A549 (cell line): ENCODE results near the gene TCTN2. TPM values are rescaled to one million over a fixed set of nuclear protein-coding genes. Genes with fewer than 3 reads are reported as not detected.

ENCODE experiments used
- ATAC-seq, 2 experiments: fragments of 200-7000 bp in 1 of 2; fragments of >200 bp in 1 of 2; cut with Nextera tagmentation in 1 of 2; cut with Tn5 transposase in 1 of 2; 3 replicates each; pipeline versions ENCODE4 v1.8.0 to v1.9.1; 2018 to 2020; ENCODE audit warnings: mild to moderate bottlenecking in 1 of 2, moderate library complexity in 1 of 2
- CTCF ChIA-PET: fragments of 300-600 bp; sonication (Branson Sonifier 250); formaldehyde crosslinking; extraction: SDS; loops from one replicate; lab custom pipeline; 2021; ENCODE audit warnings: antibody characterized with exemption, inconsistent platforms; lab: Yijun Ruan, JAX
- POLR2A ChIA-PET: fragments of 350-600 bp; formaldehyde crosslinking; extraction: SDS; loops from one replicate; lab custom pipeline; 2021; ENCODE audit warnings: antibody characterized with exemption, inconsistent platforms; lab: Yijun Ruan, JAX
- DNase-seq, 2 experiments: peaks; one replicate each; pipeline versions ENCODE4 v3.0.0 to v3.0.0-alpha.2; 2011 to 2016; ENCODE audit warnings: low read depth in 1 of 2, low spot score in 1 of 2
- FAIRE-seq: peaks from 2 replicates; lab custom pipeline; 2011; peaks lifted over from hg19 to GRCh38; lab: Jason Lieb, UNC
- H3K27ac ChIP-seq, 2 experiments: fragments of >200 bp; sonication (Bioruptor Twin); formaldehyde crosslinking; 3 replicates each; pipeline ENCODE4 v1.5.1; 2016 to 2017
- H3K4me1 ChIP-seq: fragments of >200 bp; sonication (Bioruptor Twin); formaldehyde crosslinking; 3 replicates; pipeline ENCODE4 v1.6.1; 2016
- H3K4me2 ChIP-seq: fragments of >200 bp; sonication (Bioruptor Twin); formaldehyde crosslinking; 3 replicates; pipeline ENCODE4 v1.6.1; 2016
- H3K4me3 ChIP-seq: fragments of >200 bp; sonication (Bioruptor Twin); formaldehyde crosslinking; 3 replicates; pipeline ENCODE4 v1.5.1; 2016
- H3K9me3 ChIP-seq: fragments of >200 bp; sonication (Bioruptor Twin); formaldehyde crosslinking; 3 replicates; pipeline ENCODE4 v1.6.1; 2016
- BHLHE40 ChIP-seq: IDR thresholded peaks from 2 replicates; pipeline ENCODE4 v1.6.1; 2012; ENCODE audit warnings: low read depth, low read length, inconsistent platforms
- CBX2 ChIP-seq: fragments of 200-600 bp; sonication (generic); IDR thresholded peaks from 2 replicates; pipeline ENCODE4 v1.6.1; 2016; ENCODE audit warnings: low read depth, mild to moderate bottlenecking, borderline replicate concordance
- CHD2 ChIP-seq: fragments of 150-350 bp; IDR thresholded peaks from 2 replicates; pipeline ENCODE4 v1.6.1; 2014; ENCODE audit warnings: low read length; ENCODE audit not compliant: partially characterized antibody
- CHD4 ChIP-seq: fragments of 200-600 bp; sonication (generic); IDR thresholded peaks from 2 replicates; pipeline ENCODE4 v1.6.1; 2016; ENCODE audit warnings: antibody characterized with exemption, mild to moderate bottlenecking, borderline replicate concordance
- EHMT2 ChIP-seq: fragments of 200-600 bp; sonication (generic); IDR thresholded peaks from 2 replicates; pipeline ENCODE4 v1.6.1; 2016; ENCODE audit warnings: antibody characterized with exemption, low read depth, mild to moderate bottlenecking, moderate library complexity
- FOSL2 ChIP-seq, 2 experiments: fragments of 450-650 bp in 1 of 2; fragments of >200 bp in 1 of 2; sonication (Bioruptor Twin) in 1 of 2; formaldehyde crosslinking; IDR thresholded peaks; 2 replicates each; pipeline versions ENCODE4 v1.5.0 to v1.6.1; 2016 to 2020; ENCODE audit warnings: mild to moderate bottlenecking in 1 of 2, moderate library complexity in 1 of 2
- FOXS1 ChIP-seq: fragments of 250-450 bp; sonication (Bioruptor Pico); IDR thresholded peaks from 2 replicates; pipeline ENCODE4 v1.5.0; 2020; ENCODE audit warnings: mild to moderate bottlenecking, moderate library complexity
- HDAC2 ChIP-seq: fragments of 200-600 bp; sonication (generic); IDR thresholded peaks from 2 replicates; pipeline ENCODE4 v1.6.1; 2016
- HOXA7 ChIP-seq: fragments of 250-450 bp; sonication (Bioruptor Pico); IDR thresholded peaks from 2 replicates; pipeline ENCODE4 v1.5.0; 2020; ENCODE audit warnings: mild to moderate bottlenecking, moderate library complexity
- HOXB5 ChIP-seq: fragments of 250-450 bp; sonication (Bioruptor Pico); IDR thresholded peaks from 2 replicates; pipeline ENCODE4 v1.5.0; 2020; ENCODE audit warnings: mild to moderate bottlenecking, moderate library complexity
- JUNB ChIP-seq: fragments of >200 bp; sonication (Bioruptor Twin); formaldehyde crosslinking; IDR thresholded peaks from 2 replicates; pipeline ENCODE4 v1.6.1; 2016
- KDM1A ChIP-seq: fragments of 200-600 bp; sonication (generic); IDR thresholded peaks from 2 replicates; pipeline ENCODE4 v1.6.1; 2016; ENCODE audit warnings: low read depth, mild to moderate bottlenecking
- KDM5A ChIP-seq: fragments of 200-600 bp; sonication (generic); IDR thresholded peaks from 2 replicates; pipeline ENCODE4 v1.6.1; 2016; ENCODE audit warnings: antibody characterized with exemption, mild to moderate bottlenecking
- NFE2L2 ChIP-seq: fragments of 150-350 bp; conservative IDR thresholded peaks from 2 replicates; pipeline ENCODE4 v1.6.1; 2014; ENCODE audit warnings: low read length
- NPAS2 ChIP-seq: fragments of 250-450 bp; sonication (Bioruptor Pico); IDR thresholded peaks from 2 replicates; pipeline ENCODE4 v1.8.0; 2022; ENCODE audit warnings: mild to moderate bottlenecking, moderate library complexity, borderline replicate concordance
- PHF8 ChIP-seq: fragments of 200-600 bp; sonication (generic); IDR thresholded peaks from 2 replicates; pipeline ENCODE4 v1.6.1; 2016; ENCODE audit warnings: low read depth, mild to moderate bottlenecking, antibody characterized with exemption, moderate library complexity, borderline replicate concordance
- POLR2A ChIP-seq: IDR thresholded peaks from 2 replicates; pipeline ENCODE4 v1.6.1; 2012; ENCODE audit warnings: mild to moderate bottlenecking, low read length
- POLR2AphosphoS2 ChIP-seq: conservative IDR thresholded peaks from 2 replicates; pipeline ENCODE4 v1.6.1; 2012; ENCODE audit warnings: low read length, improper control_type of control experiment, inconsistent platforms
- RARB ChIP-seq: fragments of 250-450 bp; sonication (Bioruptor Pico); IDR thresholded peaks from 2 replicates; pipeline ENCODE4 v1.8.0; 2021; ENCODE audit warnings: mild to moderate bottlenecking, moderate library complexity
- RCOR1 ChIP-seq: fragments of 150-350 bp; IDR thresholded peaks from 2 replicates; pipeline ENCODE4 v1.6.1; 2014; ENCODE audit warnings: antibody characterized with exemption, low read length, low read depth
- SMC3 ChIP-seq: fragments of >200 bp; sonication (Bioruptor Twin); formaldehyde crosslinking; IDR thresholded peaks from 3 replicates; pipeline ENCODE4 v1.6.1; 2018; ENCODE audit warnings: inconsistent platforms
- TFCP2L1 ChIP-seq: fragments of 250-450 bp; sonication (Bioruptor Pico); IDR thresholded peaks from 2 replicates; pipeline ENCODE4 v1.5.0; 2021; ENCODE audit warnings: mild to moderate bottlenecking
- ZSCAN20 ChIP-seq: fragments of 250-450 bp; sonication (Bioruptor Pico); IDR thresholded peaks from 2 replicates; pipeline ENCODE4 v1.8.0; 2022; ENCODE audit warnings: mild to moderate bottlenecking, moderate library complexity
- WGBS: methylation state at CpG from one replicate; pipeline ENCODE4 v1.1.6; 2017; ENCODE audit errors: missing lambda C conversion rate; 5-methylcytosine and 5-hydroxymethylcytosine counted together
- polyA plus RNA-seq, 4 experiments: library from polyadenylated mRNA; depleted of rRNA in 3 of 4; stranded (reverse); fragments of >200 nt; fragmentation: RNase III in 1 of 4; extraction: RNeasy Plus Mini Kit Qiagen cat#74134 plus additional on column Dnase treatment in 1 of 4; gene quantifications; 2 replicates in 3 of 4; 3 replicates in 1 of 4; pipeline ENCODE4 v1.2.3, GENCODE V29; 2011 to 2017
- TF ChIP-seq, protein P1 (sequence below): IDR thresholded peaks from 2 replicates; pipeline ENCODE4 v1.6.1; 2012; ENCODE audit warnings: low read depth, borderline replicate concordance
- TF ChIP-seq, protein P2 (sequence below): fragments of 250-450 bp; sonication (Bioruptor Pico); IDR thresholded peaks from 2 replicates; pipeline ENCODE4 v1.5.0; 2021; ENCODE audit warnings: mild to moderate bottlenecking, moderate library complexity, borderline replicate concordance
- TF ChIP-seq, protein P3 (sequence below): fragments of 200-600 bp; sonication (generic); IDR thresholded peaks from 2 replicates; pipeline ENCODE4 v1.6.1; 2016; ENCODE audit warnings: antibody characterized with exemption, mild to moderate bottlenecking, moderate library complexity
- TF ChIP-seq, protein P4 (sequence below): fragments of 150-350 bp; IDR thresholded peaks from 2 replicates; pipeline ENCODE4 v1.6.1; 2014; ENCODE audit warnings: low read depth, mild to moderate bottlenecking, low read length

The TCTN2 gene
- polyA plus RNA-seq, 2 of the 4 experiments (the other 2 are of a cell fraction): 8.6 to 14.3 TPM

DNA sequence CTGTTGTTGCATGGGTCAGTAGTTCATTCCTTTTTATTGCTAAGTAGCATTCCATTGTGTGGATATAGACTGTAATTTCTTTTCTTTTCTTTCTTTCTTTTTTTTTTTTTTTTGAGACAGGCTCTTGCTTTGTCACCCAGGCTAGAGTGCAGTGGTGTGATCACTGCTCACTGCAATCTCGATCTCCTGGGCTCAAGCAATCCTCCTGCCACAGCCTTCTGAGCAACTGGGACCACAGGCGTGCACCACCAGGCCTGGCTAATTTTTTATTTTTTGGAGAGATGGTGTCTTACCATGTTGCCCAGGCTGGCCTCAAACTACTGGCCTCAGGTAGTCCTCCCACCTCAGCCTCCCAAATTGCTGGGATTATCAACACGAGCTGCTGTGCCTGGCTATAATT lies 46.4 kb downstream of the TCTN2 start (continued):
- TF ChIP-seq, protein P1, sequence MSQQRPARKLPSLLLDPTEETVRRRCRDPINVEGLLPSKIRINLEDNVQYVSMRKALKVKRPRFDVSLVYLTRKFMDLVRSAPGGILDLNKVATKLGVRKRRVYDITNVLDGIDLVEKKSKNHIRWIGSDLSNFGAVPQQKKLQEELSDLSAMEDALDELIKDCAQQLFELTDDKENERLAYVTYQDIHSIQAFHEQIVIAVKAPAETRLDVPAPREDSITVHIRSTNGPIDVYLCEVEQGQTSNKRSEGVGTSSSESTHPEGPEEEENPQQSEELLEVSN: no peak

DNA sequence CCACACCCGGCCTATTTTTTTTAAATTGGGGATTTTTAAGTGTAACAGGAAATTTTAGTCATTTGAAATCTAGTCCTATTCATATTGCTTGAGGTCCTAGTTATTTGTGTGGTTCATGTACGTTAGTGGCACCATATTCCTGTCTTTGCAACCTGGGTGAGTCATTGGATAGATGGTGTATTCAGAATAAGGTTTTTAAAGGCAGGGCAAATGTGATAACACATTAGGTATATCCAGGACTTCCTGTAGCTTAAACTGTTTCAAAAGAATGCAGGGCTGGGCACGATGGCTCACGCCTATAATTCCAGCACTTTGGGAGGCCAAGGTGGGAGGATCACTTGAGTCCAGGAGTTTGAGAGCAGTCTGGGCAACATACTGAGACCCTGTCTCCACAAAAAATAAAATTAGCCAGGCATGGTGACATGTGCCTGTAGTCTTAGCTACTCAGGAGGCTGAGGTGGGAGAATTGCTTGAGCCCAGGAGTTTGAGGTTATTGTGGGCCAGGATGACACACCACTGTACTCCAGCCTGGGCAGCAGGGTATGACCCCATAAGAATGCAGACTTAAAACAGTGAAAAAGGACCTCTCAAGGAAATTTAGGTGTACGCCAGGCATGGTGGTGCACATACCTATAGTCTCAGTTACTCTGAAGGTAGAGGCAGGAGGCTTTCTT lies 49.4 kb downstream of the TCTN2 start:
- DNase-seq (no peak), ATAC-seq (no peak), FAIRE-seq (no peak)
- H3K27ac ChIP-seq: no peak overlapping the region
- CTCF ChIA-PET: interaction anchor here (0.6 kb wide), 1 partner anchor 283 kb away, joined by 3 read pairs; no protein-coding TSS in a partner anchor
- H3K4me2 ChIP-seq: no peak overlapping the region
- 95% methylated on average over 5 of the region's 5 CpGs for WGBS
- no peak overlapping the region for H3K4me3 ChIP-seq
- no peaks in the 10 kb centered on the region for H3K9me3 ChIP-seq
- POLR2A ChIA-PET: no interaction called here
- TF ChIP-seq HOXA7 (CRISPR knock-in tag): no peak
- TF ChIP-seq KDM1A: no peak
- no peak for TF ChIP-seq RCOR1
- TF ChIP-seq, protein P2, sequence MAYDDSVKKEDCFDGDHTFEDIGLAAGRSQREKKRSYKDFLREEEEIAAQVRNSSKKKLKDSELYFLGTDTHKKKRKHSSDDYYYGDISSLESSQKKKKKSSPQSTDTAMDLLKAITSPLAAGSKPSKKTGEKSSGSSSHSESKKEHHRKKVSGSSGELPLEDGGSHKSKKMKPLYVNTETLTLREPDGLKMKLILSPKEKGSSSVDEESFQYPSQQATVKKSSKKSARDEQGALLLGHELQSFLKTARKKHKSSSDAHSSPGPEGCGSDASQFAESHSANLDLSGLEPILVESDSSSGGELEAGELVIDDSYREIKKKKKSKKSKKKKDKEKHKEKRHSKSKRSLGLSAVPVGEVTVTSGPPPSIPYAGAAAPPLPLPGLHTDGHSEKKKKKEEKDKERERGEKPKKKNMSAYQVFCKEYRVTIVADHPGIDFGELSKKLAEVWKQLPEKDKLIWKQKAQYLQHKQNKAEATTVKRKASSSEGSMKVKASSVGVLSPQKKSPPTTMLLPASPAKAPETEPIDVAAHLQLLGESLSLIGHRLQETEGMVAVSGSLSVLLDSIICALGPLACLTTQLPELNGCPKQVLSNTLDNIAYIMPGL: no peak
- TF ChIP-seq NPAS2 (CRISPR knock-in tag): no peak
- TF ChIP-seq SMC3: no peak
- H3K4me1 ChIP-seq: no peaks in the 10 kb centered on the region

DNA sequence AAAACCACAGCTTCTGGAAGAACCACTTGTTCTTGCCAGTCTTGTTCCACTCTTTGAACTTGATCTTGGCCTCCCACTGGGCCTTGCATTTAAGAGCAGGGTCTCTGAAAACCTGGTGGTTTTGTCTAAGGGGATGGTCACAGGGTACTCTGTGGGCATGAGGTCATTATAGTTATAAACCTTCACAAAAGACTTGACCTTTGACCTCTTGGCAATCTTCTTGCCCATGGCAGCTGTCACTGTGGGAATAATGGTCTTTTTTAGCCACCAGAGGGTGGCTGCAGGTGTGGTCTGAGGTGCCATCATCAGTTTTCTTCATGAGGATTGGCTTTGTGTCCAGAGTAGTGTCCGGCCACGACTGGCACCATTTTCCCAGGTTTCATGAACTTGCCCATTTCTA lies 50.3 kb downstream of the TCTN2 start:
- no peak for FAIRE-seq
- Histone ChIP-seq H3K9me3 (no peaks in the 10 kb centered on the region), H3K4me2 (no peak overlapping the region), H3K4me3 (no peak overlapping the region), H3K4me1 (no peaks in the 10 kb centered on the region)
- CTCF ChIA-PET: no interaction called here
- WGBS: 100% methylated on average over 2 of the region's 2 CpGs
- no peak for DNase-seq
- TF ChIP-seq HOXB5 (CRISPR knock-in tag) (no peak), HOXA7 (CRISPR knock-in tag) (no peak), KDM5A (no peak), RARB (no peak), HDAC2 (no peak), ZSCAN20 (no peak), FOXS1 (no peak), CBX2 (no peak), NFE2L2 (no peak), TFCP2L1 (no peak), PHF8 (no peak), CHD4 (no peak), JUNB (no peak), POLR2A (no peak), CHD2 (no peak), FOSL2 (IDR thresholded peaks at IDR 0.05) (no peak), FOSL2 (CRISPR knock-in tag; IDR thresholded peaks at IDR 0.05) (no peak)
- TF ChIP-seq, all 56 proteins: peak for 0
- H3K27ac ChIP-seq: no peak overlapping the region
- ATAC-seq: no peak
- POLR2A ChIA-PET: no interaction called here

DNA sequence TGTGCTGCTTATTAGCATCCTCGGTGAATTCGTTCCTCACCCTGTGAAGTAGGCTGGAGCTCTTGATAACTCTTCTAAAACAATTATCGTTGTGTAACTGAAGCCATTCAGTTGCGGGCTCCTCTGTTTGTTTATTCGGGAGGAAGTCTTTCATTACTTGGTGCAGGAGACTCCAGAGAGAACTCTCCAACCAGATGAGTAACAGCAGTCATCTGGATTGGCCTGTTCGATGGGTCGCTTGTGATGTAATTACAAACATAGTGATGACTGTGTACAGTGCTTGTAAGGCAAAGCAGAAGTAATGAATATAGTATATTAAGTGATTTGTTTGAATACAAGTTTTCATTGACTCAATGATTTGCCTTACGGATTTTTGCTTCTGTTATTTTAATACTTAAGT lies 52.1 kb downstream of the TCTN2 start:
- Histone ChIP-seq H3K4me3 (no peak overlapping the region), H3K4me2 (no peak overlapping the region), H3K4me1 (no peaks in the 10 kb centered on the region), H3K27ac (no peak overlapping the region), H3K9me3 (no peaks in the 10 kb centered on the region)
- ATAC-seq (no peak), FAIRE-seq (no peak), DNase-seq (no peak)
- ChIA-PET POLR2A (no interaction called here), CTCF (interaction anchor here (1.6 kb wide), 1 partner anchor 16 kb away, joined by 3 read pairs; no protein-coding TSS in a partner anchor)
- 93% methylated on average over 8 of the region's 8 CpGs for WGBS
- TF ChIP-seq, protein P3, sequence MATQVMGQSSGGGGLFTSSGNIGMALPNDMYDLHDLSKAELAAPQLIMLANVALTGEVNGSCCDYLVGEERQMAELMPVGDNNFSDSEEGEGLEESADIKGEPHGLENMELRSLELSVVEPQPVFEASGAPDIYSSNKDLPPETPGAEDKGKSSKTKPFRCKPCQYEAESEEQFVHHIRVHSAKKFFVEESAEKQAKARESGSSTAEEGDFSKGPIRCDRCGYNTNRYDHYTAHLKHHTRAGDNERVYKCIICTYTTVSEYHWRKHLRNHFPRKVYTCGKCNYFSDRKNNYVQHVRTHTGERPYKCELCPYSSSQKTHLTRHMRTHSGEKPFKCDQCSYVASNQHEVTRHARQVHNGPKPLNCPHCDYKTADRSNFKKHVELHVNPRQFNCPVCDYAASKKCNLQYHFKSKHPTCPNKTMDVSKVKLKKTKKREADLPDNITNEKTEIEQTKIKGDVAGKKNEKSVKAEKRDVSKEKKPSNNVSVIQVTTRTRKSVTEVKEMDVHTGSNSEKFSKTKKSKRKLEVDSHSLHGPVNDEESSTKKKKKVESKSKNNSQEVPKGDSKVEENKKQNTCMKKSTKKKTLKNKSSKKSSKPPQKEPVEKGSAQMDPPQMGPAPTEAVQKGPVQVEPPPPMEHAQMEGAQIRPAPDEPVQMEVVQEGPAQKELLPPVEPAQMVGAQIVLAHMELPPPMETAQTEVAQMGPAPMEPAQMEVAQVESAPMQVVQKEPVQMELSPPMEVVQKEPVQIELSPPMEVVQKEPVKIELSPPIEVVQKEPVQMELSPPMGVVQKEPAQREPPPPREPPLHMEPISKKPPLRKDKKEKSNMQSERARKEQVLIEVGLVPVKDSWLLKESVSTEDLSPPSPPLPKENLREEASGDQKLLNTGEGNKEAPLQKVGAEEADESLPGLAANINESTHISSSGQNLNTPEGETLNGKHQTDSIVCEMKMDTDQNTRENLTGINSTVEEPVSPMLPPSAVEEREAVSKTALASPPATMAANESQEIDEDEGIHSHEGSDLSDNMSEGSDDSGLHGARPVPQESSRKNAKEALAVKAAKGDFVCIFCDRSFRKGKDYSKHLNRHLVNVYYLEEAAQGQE: no peak
- no peak for TF ChIP-seq BHLHE40
- TF ChIP-seq NPAS2 (CRISPR knock-in tag): no peak
- TF ChIP-seq, protein P4, sequence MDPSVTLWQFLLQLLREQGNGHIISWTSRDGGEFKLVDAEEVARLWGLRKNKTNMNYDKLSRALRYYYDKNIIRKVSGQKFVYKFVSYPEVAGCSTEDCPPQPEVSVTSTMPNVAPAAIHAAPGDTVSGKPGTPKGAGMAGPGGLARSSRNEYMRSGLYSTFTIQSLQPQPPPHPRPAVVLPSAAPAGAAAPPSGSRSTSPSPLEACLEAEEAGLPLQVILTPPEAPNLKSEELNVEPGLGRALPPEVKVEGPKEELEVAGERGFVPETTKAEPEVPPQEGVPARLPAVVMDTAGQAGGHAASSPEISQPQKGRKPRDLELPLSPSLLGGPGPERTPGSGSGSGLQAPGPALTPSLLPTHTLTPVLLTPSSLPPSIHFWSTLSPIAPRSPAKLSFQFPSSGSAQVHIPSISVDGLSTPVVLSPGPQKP: no peak
- TF ChIP-seq KDM5A: no peak
- TF ChIP-seq POLR2AphosphoS2: no peak
- TF ChIP-seq FOSL2 (IDR thresholded peaks at IDR 0.05): no peak
- no peak for TF ChIP-seq FOSL2 (CRISPR knock-in tag; IDR thresholded peaks at IDR 0.05)
- TF ChIP-seq EHMT2: no peak
